Keratinocyte (primary cell): ENCODE results near the gene TLDC2. TPM values are rescaled to one million over a fixed set of nuclear protein-coding genes. Genes with fewer than 3 reads are reported as not detected.
"Not testable (repeated sequence)": the region's sequence is repeated elsewhere in the genome, so short reads cannot be mapped to it uniquely, and the experiment has no call there.

ENCODE experiments used
- DNase-seq: peaks from one replicate; pipeline ENCODE4 v3.0.0-alpha.2; 2011; ENCODE audit warnings: low read depth, missing footprints, low spot score
- FAIRE-seq: peaks from 2 replicates; lab custom pipeline; 2011; peaks lifted over from hg19 to GRCh38; lab: Jason Lieb, UNC
- H2AFZ ChIP-seq: 2 replicates; pipeline ENCODE4 v1.6.0; 2012; ENCODE audit warnings: low read length, control low read depth, inconsistent platforms; ENCODE audit not compliant: control insufficient read depth
- H3K27ac ChIP-seq: 2 replicates; pipeline ENCODE4 v1.5.1; 2011; ENCODE audit warnings: low read length; ENCODE audit not compliant: control insufficient read depth, insufficient read depth
- H3K27me3 ChIP-seq: 3 replicates; pipeline ENCODE4 v1.6.0; 2011; ENCODE audit warnings: low read length; ENCODE audit not compliant: control insufficient read depth, insufficient read depth; ENCODE audit errors: extremely low read depth
- H3K36me3 ChIP-seq, 2 experiments: 2 replicates in 1 of 2; 3 replicates in 1 of 2; pipeline ENCODE4 v1.5.1; 2011; ENCODE audit warnings: low read length in 2 of 2, mild to moderate bottlenecking in 1 of 2; ENCODE audit not compliant: control insufficient read depth in 2 of 2, insufficient read depth in 2 of 2; ENCODE audit errors: extremely low read depth in 1 of 2
- H3K4me1 ChIP-seq: 3 replicates; pipeline ENCODE4 v1.5.1; 2011; ENCODE audit warnings: low read length; ENCODE audit not compliant: control insufficient read depth, insufficient read depth; ENCODE audit errors: extremely low read depth
- H3K4me2 ChIP-seq: 3 replicates; pipeline ENCODE4 v1.6.0; 2011; ENCODE audit warnings: low read depth, low read length; ENCODE audit not compliant: control insufficient read depth, insufficient read depth; ENCODE audit errors: extremely low read depth
- H3K4me3 ChIP-seq, 3 experiments: fragments of 200-600 bp in 1 of 3; sonication (generic) in 1 of 3; 2 replicates in 2 of 3; 3 replicates in 1 of 3; pipeline ENCODE4 v1.5.1; 2011 to 2016; ENCODE audit warnings: low read length in 3 of 3, mild to moderate bottlenecking in 3 of 3, control low read depth in 2 of 3, inconsistent platforms in 1 of 3, low read depth in 1 of 3, mixed read lengths in 1 of 3, mixed run types in 1 of 3, moderate library complexity in 1 of 3; ENCODE audit not compliant: control insufficient read depth in 2 of 3, insufficient read depth in 2 of 3; ENCODE audit errors: extremely low read depth in 1 of 3
- H3K79me2 ChIP-seq: 2 replicates; pipeline ENCODE4 v1.6.0; 2012; ENCODE audit warnings: low read length; ENCODE audit not compliant: control insufficient read depth, insufficient read depth
- H3K9ac ChIP-seq: 3 replicates; pipeline ENCODE4 v1.6.0; 2011; ENCODE audit warnings: low read length; ENCODE audit not compliant: control insufficient read depth, insufficient read depth; ENCODE audit errors: extremely low read depth
- H3K9me1 ChIP-seq: 3 replicates; pipeline ENCODE4 v1.6.0; 2011; ENCODE audit warnings: low read length; ENCODE audit not compliant: control insufficient read depth, insufficient read depth; ENCODE audit errors: extremely low read depth
- H3K9me3 ChIP-seq: 2 replicates; pipeline ENCODE4 v1.5.1; 2012; ENCODE audit warnings: low read depth, low read length; ENCODE audit not compliant: control insufficient read depth
- H4K20me1 ChIP-seq: 3 replicates; pipeline ENCODE4 v1.6.0; 2011; ENCODE audit warnings: low read length; ENCODE audit not compliant: control insufficient read depth, insufficient read depth; ENCODE audit errors: extremely low read depth
- EZH2 ChIP-seq: IDR thresholded peaks from one replicate; pipeline ENCODE4 v1.6.1; 2012; ENCODE audit warnings: inconsistent platforms, mild to moderate bottlenecking, low read length, moderate library complexity
- dilution Hi-C: fragments of 300-500 bp; cut with MboI; formaldehyde crosslinking; loops from one replicate; pipeline ENCODE4 v1.7.0; 2020; ENCODE audit warnings: low sequenced_read_pairs; ENCODE audit not compliant: extremely low pct_ligation_motif_present
- polyA plus RNA-seq, 5 experiments: library from polyadenylated mRNA; depleted of rRNA in 3 of 5; stranded (reverse) in 3 of 5; stranded (forward) in 1 of 5; unstranded in 1 of 5; fragments of >200 nt; gene quantifications; 1 replicate in 1 of 5; 2 replicates in 3 of 5; 3 replicates in 1 of 5; pipeline versions ENCODE4 v1.2.1 to v1.2.3, GENCODE V29; 2011 to 2012; ENCODE audit warnings: missing spikeins in 2 of 5, low read depth in 1 of 5, low replicate concordance in 1 of 5
- TF ChIP-seq, protein P1 (sequence below), 3 experiments: IDR thresholded peaks in 1 of 3; conservative IDR thresholded peaks in 1 of 3; optimal IDR thresholded peaks in 1 of 3; 2 replicates in 2 of 3; 3 replicates in 1 of 3; pipeline versions ENCODE3 to v1.5.1; 2011; ENCODE audit warnings: low read length in 3 of 3, mild to moderate bottlenecking in 3 of 3, moderate library complexity in 2 of 3, control low read depth in 1 of 3, inconsistent platforms in 1 of 3; ENCODE audit not compliant: insufficient read depth in 2 of 3; ENCODE audit errors: extremely low read depth in 1 of 3

TLDC2 gene
- polyA plus RNA-seq, 1 donor (not counting 4 experiments of a cell fraction or from before 2014, with no cell fraction given): 0.34 TPM

DNA sequence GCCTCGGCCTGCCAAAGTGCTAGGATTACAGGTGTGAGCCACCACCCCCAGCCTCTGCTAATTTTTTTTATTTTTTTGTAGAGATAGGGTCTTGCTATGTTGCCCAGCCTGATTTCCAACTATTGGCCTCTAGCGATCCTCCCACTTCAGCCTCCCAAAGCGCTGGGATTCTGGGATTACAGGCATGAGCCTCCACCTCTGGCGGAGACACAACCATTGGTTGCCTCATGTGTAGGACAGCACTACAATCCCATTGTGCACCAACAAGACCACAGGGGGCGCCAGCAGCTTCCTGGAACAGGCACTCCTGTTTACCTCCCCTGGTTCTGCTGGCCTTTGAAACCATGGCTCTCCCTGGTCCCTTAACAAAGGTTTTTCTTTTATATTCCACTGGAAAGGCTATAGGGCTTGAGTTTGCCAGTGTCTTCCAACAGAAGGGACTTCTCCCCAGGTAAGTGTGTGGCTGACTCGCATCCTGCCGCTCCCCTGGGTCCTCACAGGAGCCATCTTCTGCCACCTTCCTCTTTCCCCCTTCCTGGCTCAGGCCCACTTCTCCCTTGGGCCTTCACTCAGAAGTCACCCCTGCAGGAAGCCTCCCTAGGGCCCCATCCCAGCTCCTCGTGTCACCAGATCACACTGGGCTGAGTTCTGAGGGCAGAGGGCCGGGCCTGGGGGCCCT is 39.2 kb upstream of the TLDC2 start:
- dilution Hi-C loops: no loop called here
- FAIRE-seq: no peak
- no peak overlapping the region for H3K4me2 ChIP-seq
- no peaks in the 10 kb centered on the region for H4K20me1 ChIP-seq
- no peaks in the 10 kb centered on the region for H3K9me1 ChIP-seq
- H3K27ac ChIP-seq: peak overlapping the region; percentile 38
- H3K9me3 ChIP-seq: no peaks in the 10 kb centered on the region
- no peaks in the 10 kb centered on the region for H3K27me3 ChIP-seq
- peaks cover 7 to 10% of the 10 kb centered on the region in 2 experiments for H3K36me3 ChIP-seq
- TF ChIP-seq EZH2: no peak
- TF ChIP-seq, protein P1, sequence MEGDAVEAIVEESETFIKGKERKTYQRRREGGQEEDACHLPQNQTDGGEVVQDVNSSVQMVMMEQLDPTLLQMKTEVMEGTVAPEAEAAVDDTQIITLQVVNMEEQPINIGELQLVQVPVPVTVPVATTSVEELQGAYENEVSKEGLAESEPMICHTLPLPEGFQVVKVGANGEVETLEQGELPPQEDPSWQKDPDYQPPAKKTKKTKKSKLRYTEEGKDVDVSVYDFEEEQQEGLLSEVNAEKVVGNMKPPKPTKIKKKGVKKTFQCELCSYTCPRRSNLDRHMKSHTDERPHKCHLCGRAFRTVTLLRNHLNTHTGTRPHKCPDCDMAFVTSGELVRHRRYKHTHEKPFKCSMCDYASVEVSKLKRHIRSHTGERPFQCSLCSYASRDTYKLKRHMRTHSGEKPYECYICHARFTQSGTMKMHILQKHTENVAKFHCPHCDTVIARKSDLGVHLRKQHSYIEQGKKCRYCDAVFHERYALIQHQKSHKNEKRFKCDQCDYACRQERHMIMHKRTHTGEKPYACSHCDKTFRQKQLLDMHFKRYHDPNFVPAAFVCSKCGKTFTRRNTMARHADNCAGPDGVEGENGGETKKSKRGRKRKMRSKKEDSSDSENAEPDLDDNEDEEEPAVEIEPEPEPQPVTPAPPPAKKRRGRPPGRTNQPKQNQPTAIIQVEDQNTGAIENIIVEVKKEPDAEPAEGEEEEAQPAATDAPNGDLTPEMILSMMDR (optimal IDR thresholded peaks at IDR 0.05 in 1 of 3, IDR thresholded peaks at IDR 0.05 in 1 of 3, conservative IDR thresholded peaks at IDR 0.05 in 1 of 3; ENCODE audit: extremely low read depth in 1 of 3, insufficient read depth in 2 of 3, low read length in 3 of 3): peak; percentile 60 to 80 (median 65)
- no peak overlapping the region for H2AFZ ChIP-seq
- H3K4me1 ChIP-seq: peaks cover 24% of the 10 kb centered on the region
- peaks cover 8% of the 10 kb centered on the region for H3K79me2 ChIP-seq
- no peak overlapping the region for H3K4me3 ChIP-seq
- peak overlapping the region; percentile 22 for H3K9ac ChIP-seq
- no peak for DNase-seq

- H2AFZ ChIP-seq, dilution Hi-C loops, H3K79me2 ChIP-seq, DNase-seq, FAIRE-seq, H3K9ac ChIP-seq, H4K20me1 ChIP-seq, H3K27ac ChIP-seq, H3K27me3 ChIP-seq, H3K4me2 ChIP-seq, H3K9me1 ChIP-seq, H3K4me3 ChIP-seq, H3K9me3 ChIP-seq: not testable (repeated sequence)
- H3K36me3 ChIP-seq: peaks cover 7 to 10% of the 10 kb centered on the region in 2 experiments
- peaks cover 37% of the 10 kb centered on the region for H3K4me1 ChIP-seq
These were observed 37.6 kb upstream of the TLDC2 start for GRCh38 chr20:36838376-36838775.

- Histone ChIP-seq H3K9ac (no peak overlapping the region), H3K4me3 (no peak overlapping the region), H3K9me3 (no peaks in the 10 kb centered on the region), H3K79me2 (peaks cover 10% of the 10 kb centered on the region), H3K27me3 (no peaks in the 10 kb centered on the region), H3K36me3 (peaks cover 7 to 10% of the 10 kb centered on the region in 2 experiments), H4K20me1 (no peaks in the 10 kb centered on the region), H3K4me2 (no peak overlapping the region), H3K27ac (no peak overlapping the region), H3K4me1 (peaks cover 42% of the 10 kb centered on the region), H2AFZ (no peak overlapping the region), H3K9me1 (no peaks in the 10 kb centered on the region)
- no peak for FAIRE-seq
- DNase-seq: no peak
- dilution Hi-C loops: no loop called here
- TF ChIP-seq, protein P1 (optimal IDR thresholded peaks at IDR 0.05 in 1 of 3, IDR thresholded peaks at IDR 0.05 in 1 of 3, conservative IDR thresholded peaks at IDR 0.05 in 1 of 3; ENCODE audit: extremely low read depth in 1 of 3, insufficient read depth in 2 of 3, low read length in 3 of 3): no peak
- TF ChIP-seq EZH2: no peak
These were observed 36.8 kb upstream of the TLDC2 start for GRCh38 chr20:36839150-36839549.

GRCh38 chr20:36841030-36841429 is 34.9 kb upstream of the TLDC2 start:
- H3K9ac ChIP-seq, dilution Hi-C loops, DNase-seq, H4K20me1 ChIP-seq, FAIRE-seq, H2AFZ ChIP-seq, H3K4me2 ChIP-seq, H3K4me3 ChIP-seq, H3K27me3 ChIP-seq, H3K9me3 ChIP-seq, H3K9me1 ChIP-seq: not testable (repeated sequence)
- Histone ChIP-seq H3K27ac (peak overlapping the region; percentile 33), H3K79me2 (peaks cover 23% of the 10 kb centered on the region), H3K4me1 (peaks cover 33% of the 10 kb centered on the region), H3K36me3 (peaks cover 5 to 10% of the 10 kb centered on the region in 2 experiments)
